Neural crest cell (in vitro differentiated cells): ENCODE measurements around the gene PLXDC2. TPM values are rescaled to one million over a fixed set of nuclear protein-coding genes. Genes with fewer than 3 reads are reported as not detected.

Experiments
- DNase-seq: peaks from one replicate; pipeline ENCODE4 v3.0.0; 2021; ENCODE audit warnings: low read depth, mixed read lengths, low spot score
- H3K27ac Mint-ChIP-seq: one replicate; pipeline ENCODE4 v1.8.0; 2021; ENCODE audit warnings: mild to moderate bottlenecking, mixed read lengths; ENCODE audit not compliant: unreplicated experiment
- H3K27me3 Mint-ChIP-seq: 2 replicates; pipeline ENCODE4 v1.8.0; 2021; ENCODE audit warnings: low read depth, mild to moderate bottlenecking, mixed read lengths
- H3K36me3 Mint-ChIP-seq: 2 replicates; pipeline ENCODE4 v1.8.0; 2021; ENCODE audit warnings: low read depth, mild to moderate bottlenecking, mixed read lengths
- H3K4me1 Mint-ChIP-seq: 2 replicates; pipeline ENCODE4 v1.8.0; 2021; ENCODE audit warnings: mixed read lengths
- H3K4me3 Mint-ChIP-seq: one replicate; pipeline ENCODE4 v1.8.0; 2021; ENCODE audit warnings: mild to moderate bottlenecking, mixed read lengths
- H3K9me3 Mint-ChIP-seq: 2 replicates; pipeline ENCODE4 v1.8.0; 2021; ENCODE audit warnings: mixed read lengths
- total RNA-seq: library from RNA; stranded (reverse); gene quantifications from 2 replicates; pipeline ENCODE4 v1.2.1, GENCODE V29; 2021
- TF ChIP-seq, protein P1 (sequence below): fragments of 200-600 bp; sonication (generic); conservative IDR thresholded peaks from 2 replicates; pipeline ENCODE4 v1.5.0; 2021; ENCODE audit warnings: antibody characterized with exemption, mild to moderate bottlenecking

Gene PLXDC2
- total RNA-seq, 1 donor from 2014 or later = 4.0 TPM

DNA sequence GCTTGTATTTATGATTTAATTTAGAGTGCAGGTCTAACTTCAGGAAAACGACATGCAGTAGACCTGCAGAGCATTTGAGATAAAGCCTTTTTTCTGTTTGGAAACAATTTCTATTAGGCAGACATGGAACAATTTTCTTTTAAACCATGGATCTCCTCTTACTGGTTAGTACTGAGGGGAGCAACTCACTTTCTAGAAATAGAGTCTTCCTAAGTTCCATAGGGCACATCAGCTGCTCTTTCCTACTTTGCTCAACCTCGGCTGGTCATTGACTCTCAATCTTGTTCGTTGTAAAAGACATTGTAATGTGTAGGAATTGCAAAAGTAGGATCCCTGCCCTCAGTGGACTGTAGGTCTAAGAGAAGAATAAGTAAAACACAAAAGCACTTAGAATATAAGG lies 58.0 kb downstream of the PLXDC2 start:
- no peak for DNase-seq
- H3K36me3 Mint-ChIP-seq = no peaks in the 10 kb centered on the region
- H3K27me3 Mint-ChIP-seq = no peaks in the 10 kb centered on the region
- H3K27ac Mint-ChIP-seq = no peak overlapping the region
- H3K4me1 Mint-ChIP-seq = no peaks in the 10 kb centered on the region
- TF ChIP-seq, protein P1, sequence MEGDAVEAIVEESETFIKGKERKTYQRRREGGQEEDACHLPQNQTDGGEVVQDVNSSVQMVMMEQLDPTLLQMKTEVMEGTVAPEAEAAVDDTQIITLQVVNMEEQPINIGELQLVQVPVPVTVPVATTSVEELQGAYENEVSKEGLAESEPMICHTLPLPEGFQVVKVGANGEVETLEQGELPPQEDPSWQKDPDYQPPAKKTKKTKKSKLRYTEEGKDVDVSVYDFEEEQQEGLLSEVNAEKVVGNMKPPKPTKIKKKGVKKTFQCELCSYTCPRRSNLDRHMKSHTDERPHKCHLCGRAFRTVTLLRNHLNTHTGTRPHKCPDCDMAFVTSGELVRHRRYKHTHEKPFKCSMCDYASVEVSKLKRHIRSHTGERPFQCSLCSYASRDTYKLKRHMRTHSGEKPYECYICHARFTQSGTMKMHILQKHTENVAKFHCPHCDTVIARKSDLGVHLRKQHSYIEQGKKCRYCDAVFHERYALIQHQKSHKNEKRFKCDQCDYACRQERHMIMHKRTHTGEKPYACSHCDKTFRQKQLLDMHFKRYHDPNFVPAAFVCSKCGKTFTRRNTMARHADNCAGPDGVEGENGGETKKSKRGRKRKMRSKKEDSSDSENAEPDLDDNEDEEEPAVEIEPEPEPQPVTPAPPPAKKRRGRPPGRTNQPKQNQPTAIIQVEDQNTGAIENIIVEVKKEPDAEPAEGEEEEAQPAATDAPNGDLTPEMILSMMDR = no peak
- H3K9me3 Mint-ChIP-seq = peaks cover 2% of the 10 kb centered on the region
- no peak overlapping the region for H3K4me3 Mint-ChIP-seq

DNA sequence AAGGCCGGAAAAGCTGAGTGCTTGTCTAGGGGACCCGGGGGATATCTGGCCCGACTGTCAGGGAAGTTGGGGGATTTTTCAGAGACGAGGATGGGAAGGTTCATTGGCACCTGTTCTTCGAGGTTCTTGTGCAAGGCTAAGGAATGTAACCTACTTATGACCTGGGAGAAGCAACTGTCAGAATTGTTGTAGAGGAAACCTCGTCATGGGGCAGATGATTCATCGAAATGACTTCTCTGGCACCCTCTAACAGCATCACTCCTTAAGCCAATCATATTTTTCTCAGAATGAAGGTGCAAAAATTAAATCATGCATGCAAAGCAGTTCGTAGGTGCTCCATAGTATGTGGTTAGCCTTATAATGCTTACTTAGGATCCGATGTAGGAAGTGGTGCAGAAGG lies 58.6 kb downstream of the PLXDC2 start:
- no peak overlapping the region for H3K4me3 Mint-ChIP-seq
- TF ChIP-seq, protein P1 = no peak
- H3K27ac Mint-ChIP-seq = no peak overlapping the region
- H3K36me3 Mint-ChIP-seq = no peaks in the 10 kb centered on the region
- no peaks in the 10 kb centered on the region for H3K4me1 Mint-ChIP-seq
- peaks cover 2% of the 10 kb centered on the region for H3K9me3 Mint-ChIP-seq
- no peak for DNase-seq
- H3K27me3 Mint-ChIP-seq = no peaks in the 10 kb centered on the region

DNA sequence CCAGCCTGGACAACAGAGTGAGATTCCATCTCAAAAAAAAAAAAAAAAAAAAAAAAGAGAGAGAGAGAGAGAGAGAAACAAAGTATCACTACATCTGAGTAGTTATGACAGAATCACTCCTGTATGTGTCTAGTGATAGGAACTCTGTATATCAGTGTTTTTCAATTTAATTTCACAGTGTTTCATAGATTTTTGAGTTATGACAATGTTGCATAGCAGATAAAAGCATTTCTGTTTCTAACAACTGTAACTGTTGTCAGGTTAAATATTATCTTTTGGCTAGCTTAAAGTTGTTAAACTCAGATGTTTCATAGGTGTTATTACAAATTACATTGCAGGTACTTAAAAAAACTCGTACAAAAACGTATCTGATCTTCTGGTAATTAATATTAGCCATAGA lies 60.3 kb downstream of the PLXDC2 start:
- Mint-ChIP-seq H3K9me3 (no peaks in the 10 kb centered on the region), H3K27me3 (no peaks in the 10 kb centered on the region), H3K4me3 (no peak overlapping the region), H3K4me1 (no peaks in the 10 kb centered on the region), H3K36me3 (no peaks in the 10 kb centered on the region), H3K27ac (no peak overlapping the region)
- TF ChIP-seq, protein P1 = no peak
- no peak for DNase-seq

DNA sequence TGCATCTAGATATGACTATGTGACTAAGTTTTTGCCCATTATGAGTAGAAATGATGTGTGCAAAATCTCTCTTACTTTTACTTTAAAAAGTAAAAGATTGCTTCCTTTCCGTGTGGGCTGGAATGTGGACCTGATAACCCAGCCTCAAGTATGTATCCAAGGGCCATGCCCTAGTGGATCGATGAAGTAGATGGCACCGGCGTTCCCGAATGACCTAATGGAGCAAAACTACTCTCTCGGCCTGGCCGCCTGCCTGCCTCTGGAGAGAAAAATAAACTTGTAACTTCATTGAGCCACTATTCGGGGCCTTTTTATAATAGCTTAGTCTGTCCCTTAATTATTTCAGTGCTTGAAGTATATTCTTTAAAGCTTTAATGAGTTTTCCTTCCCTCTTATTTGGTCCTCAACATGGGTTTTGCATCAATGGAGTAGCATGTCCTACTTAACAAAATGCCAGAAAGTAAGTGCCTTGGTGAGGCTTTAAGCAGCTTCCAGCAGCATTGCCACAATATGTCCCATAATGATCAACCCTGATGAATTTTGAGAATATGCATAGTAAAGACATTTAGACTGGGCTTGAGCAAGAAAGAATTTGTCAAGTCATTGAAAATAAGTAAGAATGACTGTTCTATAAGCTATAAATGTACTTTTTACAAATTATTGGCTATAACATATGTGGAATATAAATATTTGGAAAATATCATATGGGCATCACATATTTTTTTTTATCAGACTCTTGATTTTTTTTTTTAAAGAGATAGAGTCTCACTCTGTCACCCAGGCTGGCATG lies 61.4 kb downstream of the PLXDC2 start:
- no peak for DNase-seq
- Mint-ChIP-seq H3K4me1 (no peaks in the 10 kb centered on the region), H3K4me3 (no peak overlapping the region), H3K9me3 (no peaks in the 10 kb centered on the region), H3K27me3 (no peaks in the 10 kb centered on the region), H3K36me3 (no peaks in the 10 kb centered on the region), H3K27ac (no peak overlapping the region)
- TF ChIP-seq, protein P1 = no peak

DNA sequence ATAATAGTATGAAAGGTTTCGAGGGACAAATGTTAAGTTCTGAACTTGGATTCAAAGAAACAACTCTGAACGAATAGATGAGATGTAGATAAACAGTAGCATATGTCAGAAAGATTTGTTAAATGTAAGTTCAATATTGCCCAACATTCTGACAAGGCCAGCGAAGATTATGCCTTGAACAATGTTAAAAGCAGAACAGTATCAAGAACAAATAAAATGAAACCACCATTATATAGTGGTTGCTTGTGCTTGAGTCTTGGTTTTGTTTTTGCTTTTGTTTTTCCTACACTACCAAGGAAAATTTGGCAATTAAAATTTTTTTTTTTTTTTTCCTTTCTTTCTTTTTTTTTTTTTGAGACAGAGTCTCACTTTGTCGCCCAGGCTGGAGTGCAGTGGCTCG lies 66.4 kb downstream of the PLXDC2 start:
- Mint-ChIP-seq H3K4me1 (no peaks in the 10 kb centered on the region), H3K27ac (no peak overlapping the region), H3K27me3 (no peaks in the 10 kb centered on the region), H3K36me3 (no peaks in the 10 kb centered on the region), H3K4me3 (no peak overlapping the region), H3K9me3 (no peaks in the 10 kb centered on the region)
- no peak for DNase-seq
- TF ChIP-seq, protein P1 = no peak
